GM23338 (cell line): ENCODE data around the gene CD2AP. TPM values are rescaled to one million over a fixed set of nuclear protein-coding genes. Genes with fewer than 3 reads are reported as not detected.

ENCODE experiments used
- ATAC-seq: fragments of 200-7000 bp; cut with Tn5 transposase; 3 replicates; pipeline ENCODE4 v1.9.1; 2020
- DNase-seq: peaks from one replicate; pipeline ENCODE4 v3.0.0-alpha.2; 2015; ENCODE audit warnings: low spot score
- H2AFZ ChIP-seq: fragments of 200-600 bp; sonication (generic); 2 replicates; pipeline ENCODE4 v1.8.0; 2016; ENCODE audit warnings: antibody characterized with exemption, mild to moderate bottlenecking, moderate library complexity
- H3F3A ChIP-seq: fragments of 200-600 bp; sonication (generic); replicated peaks from 2 replicates; pipeline ENCODE4 v1.8.0; 2017; ENCODE audit warnings: antibody characterized with exemption, mixed run types, low read depth
- H3K27ac ChIP-seq: fragments of 200-600 bp; sonication (generic); 2 replicates; pipeline ENCODE4 v1.6.1; 2016; ENCODE audit warnings: low read depth
- H3K27me3 ChIP-seq: fragments of 200-600 bp; sonication (generic); 2 replicates; pipeline ENCODE4 v1.8.0; 2016; ENCODE audit warnings: mild to moderate bottlenecking, mixed run types, moderate library complexity; ENCODE audit not compliant: insufficient read depth
- H3K36me3 ChIP-seq: fragments of 200-600 bp; sonication (generic); 2 replicates; pipeline ENCODE4 v1.8.0; 2016; ENCODE audit warnings: mild to moderate bottlenecking; ENCODE audit not compliant: insufficient read depth
- H3K4me1 ChIP-seq: fragments of 200-600 bp; sonication (generic); 2 replicates; pipeline ENCODE4 v1.8.0; 2016; ENCODE audit warnings: mild to moderate bottlenecking, moderate library complexity; ENCODE audit not compliant: insufficient read depth
- H3K4me2 ChIP-seq: fragments of 200-600 bp; sonication (generic); 2 replicates; pipeline ENCODE4 v1.7.1; 2017; ENCODE audit warnings: mixed run types
- H3K4me3 ChIP-seq: fragments of 200-600 bp; sonication (generic); 2 replicates; pipeline ENCODE4 v1.6.1; 2016; ENCODE audit warnings: mixed run types
- H3K79me2 ChIP-seq: fragments of 200-600 bp; sonication (generic); replicated peaks from 2 replicates; pipeline ENCODE4 v1.8.0; 2017; ENCODE audit warnings: mild to moderate bottlenecking; ENCODE audit not compliant: insufficient read depth
- H3K9me2 ChIP-seq: fragments of 200-600 bp; sonication (generic); 2 replicates; pipeline ENCODE4 v1.8.0; 2017; ENCODE audit not compliant: insufficient read depth
- H4K20me1 ChIP-seq: fragments of 200-600 bp; sonication (generic); replicated peaks from 2 replicates; pipeline ENCODE4 v1.8.0; 2017; ENCODE audit warnings: mild to moderate bottlenecking; ENCODE audit not compliant: insufficient read depth
- H3K27ac Mint-ChIP-seq: 2 replicates; pipeline ENCODE4 v1.8.0; 2020; ENCODE audit warnings: inconsistent platforms, mild to moderate bottlenecking, moderate library complexity, mixed read lengths
- H3K27me3 Mint-ChIP-seq: 3 replicates; pipeline ENCODE4 v1.8.0; 2022; ENCODE audit warnings: low read depth, mild to moderate bottlenecking, moderate library complexity, mixed read lengths, inconsistent platforms; ENCODE audit not compliant: insufficient read depth, poor library complexity
- H3K36me3 Mint-ChIP-seq: 3 replicates; pipeline ENCODE4 v1.8.0; 2021; ENCODE audit warnings: low read depth, mild to moderate bottlenecking, inconsistent platforms, moderate library complexity, mixed read lengths
- H3K4me1 Mint-ChIP-seq: 3 replicates; pipeline ENCODE4 v1.8.0; 2020; ENCODE audit warnings: mild to moderate bottlenecking, inconsistent platforms, mixed read lengths
- H3K4me3 Mint-ChIP-seq: 3 replicates; pipeline ENCODE4 v1.8.0; 2021; ENCODE audit warnings: moderate library complexity, mild to moderate bottlenecking, inconsistent platforms, mixed read lengths
- H3K9me3 Mint-ChIP-seq: 3 replicates; pipeline ENCODE4 v1.8.0; 2020; ENCODE audit warnings: moderate library complexity, mild to moderate bottlenecking, inconsistent platforms, mixed read lengths
- ETS1 ChIP-seq: IDR thresholded peaks from 2 replicates; pipeline ENCODE4 v1.6.1; 2016; ENCODE audit warnings: antibody characterized with exemption
- EZH2phosphoT487 ChIP-seq: fragments of 200-600 bp; sonication (generic); IDR thresholded peaks from one replicate; pipeline ENCODE4 v1.8.1; 2018; ENCODE audit warnings: antibody characterized with exemption; ENCODE audit not compliant: unreplicated experiment
- JUNB ChIP-seq: IDR thresholded peaks from one replicate; pipeline ENCODE4 v1.6.1; 2016; ENCODE audit warnings: antibody characterized with exemption; ENCODE audit not compliant: unreplicated experiment
- STAT1 ChIP-seq: IDR thresholded peaks from one replicate; pipeline ENCODE4 v1.6.1; 2016; ENCODE audit warnings: antibody characterized with exemption; ENCODE audit not compliant: unreplicated experiment
- ZNF462 ChIP-seq: fragments of 250-450 bp; sonication (Bioruptor Pico); IDR thresholded peaks from 2 replicates; pipeline ENCODE4 v1.5.0; 2020; ENCODE audit warnings: mild to moderate bottlenecking, moderate library complexity
- polyA plus RNA-seq: library from polyadenylated mRNA; unstranded; fragments of >200 nt; fragmentation: Nextera tagmentation; extraction: Ambion mirVana; gene quantifications from 2 replicates; pipeline ENCODE4 v1.2.1, GENCODE V29; 2016
- total RNA-seq: library from RNA; depleted of rRNA; stranded (reverse); fragments of >200 nt; shearing (Covaris generic); gene quantifications from 2 replicates; pipeline ENCODE4 v1.2.3, GENCODE V29; 2014
- TF ChIP-seq, protein P1 (sequence below): IDR thresholded peaks from one replicate; pipeline ENCODE4 v1.6.1; 2018; ENCODE audit warnings: antibody characterized with exemption; ENCODE audit not compliant: unreplicated experiment

Gene CD2AP
- total and polyA plus RNA-seq, 2 experiments from 2014 or later, result 38.0 to 93.2 TPM

GRCh38 chr6:47587493-47587892 lies 109.9 kb downstream of the CD2AP start:
- Mint-ChIP-seq H3K36me3 (peaks cover 56% of the 10 kb centered on the region), H3K9me3 (no peaks in the 10 kb centered on the region)

More at GRCh38 chr6:47587493-47587892, 109.9 kb downstream of the CD2AP start:
- no peak overlapping the region for H2AFZ ChIP-seq
- no peak overlapping the region for H3K27ac Mint-ChIP-seq
- no peaks in the 10 kb centered on the region for H3K27me3 Mint-ChIP-seq
- DNase-seq, result no peak
- no peak overlapping the region for H3K4me2 ChIP-seq
- H3F3A ChIP-seq, result no peaks in the 10 kb centered on the region
- peaks cover 1% of the 10 kb centered on the region; the same call in 1 of the 2 replicates for H3K36me3 ChIP-seq
- H3K79me2 ChIP-seq, result 0 out of 2 replicates have a peak, but pooled peaks cover 4% of the 10 kb centered on the region
- no peak for TF ChIP-seq ETS1
- no peak for TF ChIP-seq ZNF462
- no peak for TF ChIP-seq EZH2phosphoT487
- TF ChIP-seq JUNB, result no peak
- TF ChIP-seq STAT1, result no peak
- TF ChIP-seq, protein P1, sequence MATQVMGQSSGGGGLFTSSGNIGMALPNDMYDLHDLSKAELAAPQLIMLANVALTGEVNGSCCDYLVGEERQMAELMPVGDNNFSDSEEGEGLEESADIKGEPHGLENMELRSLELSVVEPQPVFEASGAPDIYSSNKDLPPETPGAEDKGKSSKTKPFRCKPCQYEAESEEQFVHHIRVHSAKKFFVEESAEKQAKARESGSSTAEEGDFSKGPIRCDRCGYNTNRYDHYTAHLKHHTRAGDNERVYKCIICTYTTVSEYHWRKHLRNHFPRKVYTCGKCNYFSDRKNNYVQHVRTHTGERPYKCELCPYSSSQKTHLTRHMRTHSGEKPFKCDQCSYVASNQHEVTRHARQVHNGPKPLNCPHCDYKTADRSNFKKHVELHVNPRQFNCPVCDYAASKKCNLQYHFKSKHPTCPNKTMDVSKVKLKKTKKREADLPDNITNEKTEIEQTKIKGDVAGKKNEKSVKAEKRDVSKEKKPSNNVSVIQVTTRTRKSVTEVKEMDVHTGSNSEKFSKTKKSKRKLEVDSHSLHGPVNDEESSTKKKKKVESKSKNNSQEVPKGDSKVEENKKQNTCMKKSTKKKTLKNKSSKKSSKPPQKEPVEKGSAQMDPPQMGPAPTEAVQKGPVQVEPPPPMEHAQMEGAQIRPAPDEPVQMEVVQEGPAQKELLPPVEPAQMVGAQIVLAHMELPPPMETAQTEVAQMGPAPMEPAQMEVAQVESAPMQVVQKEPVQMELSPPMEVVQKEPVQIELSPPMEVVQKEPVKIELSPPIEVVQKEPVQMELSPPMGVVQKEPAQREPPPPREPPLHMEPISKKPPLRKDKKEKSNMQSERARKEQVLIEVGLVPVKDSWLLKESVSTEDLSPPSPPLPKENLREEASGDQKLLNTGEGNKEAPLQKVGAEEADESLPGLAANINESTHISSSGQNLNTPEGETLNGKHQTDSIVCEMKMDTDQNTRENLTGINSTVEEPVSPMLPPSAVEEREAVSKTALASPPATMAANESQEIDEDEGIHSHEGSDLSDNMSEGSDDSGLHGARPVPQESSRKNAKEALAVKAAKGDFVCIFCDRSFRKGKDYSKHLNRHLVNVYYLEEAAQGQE, result no peak
- H3K9me2 ChIP-seq, result no peaks in the 10 kb centered on the region
- ATAC-seq, result no peak
- peaks cover 5% of the 10 kb centered on the region; the same call in 2 of the 3 replicates for H3K4me1 Mint-ChIP-seq
- no peak overlapping the region for H3K4me3 Mint-ChIP-seq
- H4K20me1 ChIP-seq, result 0 out of 2 replicates have a peak, but pooled peaks cover 4% of the 10 kb centered on the region
- H3K27ac ChIP-seq, result no peak overlapping the region
- no peaks in the 10 kb centered on the region for H3K27me3 ChIP-seq
- no peak overlapping the region for H3K4me3 ChIP-seq
- H3K4me1 ChIP-seq, result no peaks in the 10 kb centered on the region
